Upper lobe of left lung (tissue), 4 donors: Measurements from ENCODE around the gene RYR1.

Experiments
- EP300 ChIP-seq, 4 donors: sonication (generic); formaldehyde crosslinking; IDR thresholded peaks; one replicate each; pipeline ENCODE4 v1.5.1; 2017; ENCODE audit warnings: antibody characterized with exemption in 4 of 4, control low read depth in 2 of 4
- POLR2A ChIP-seq, 4 donors: fragments of 450-650 bp; IDR thresholded peaks; one replicate each; pipeline ENCODE4 v1.5.1; 2016 to 2017; ENCODE audit warnings: antibody characterized with exemption in 4 of 4, mild to moderate bottlenecking in 2 of 4
- TF ChIP-seq, protein P1 (sequence below), 6 experiments: fragments of 450-650 bp in 4 of 6; fragments of 200-600 bp in 2 of 6; sonication (generic) in 2 of 6; IDR thresholded peaks; one replicate each; pipeline ENCODE4 v1.5.1; 2016 to 2019; ENCODE audit warnings: antibody characterized with exemption in 6 of 6

DNA sequence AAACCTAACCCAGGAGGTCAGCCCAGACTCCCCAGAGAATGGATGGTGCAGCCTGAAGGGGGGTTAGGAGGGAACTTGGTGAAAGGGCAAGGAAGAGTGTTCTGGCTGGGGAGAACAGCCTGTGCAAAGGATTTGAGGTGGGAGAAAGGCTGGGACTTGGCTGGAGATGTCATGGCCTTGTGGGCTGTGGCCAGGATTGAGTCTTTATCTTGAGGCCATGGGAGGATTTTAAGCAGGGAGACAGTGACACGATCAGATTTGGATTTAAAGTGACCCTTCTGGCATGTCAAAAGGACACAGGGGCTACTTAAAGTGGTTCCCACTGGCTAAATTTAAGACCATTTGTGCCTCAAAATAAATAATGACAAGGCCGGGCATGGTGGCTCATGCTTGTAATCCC, 154.6 kb downstream of the RYR1 start:
- TF ChIP-seq, protein P1, sequence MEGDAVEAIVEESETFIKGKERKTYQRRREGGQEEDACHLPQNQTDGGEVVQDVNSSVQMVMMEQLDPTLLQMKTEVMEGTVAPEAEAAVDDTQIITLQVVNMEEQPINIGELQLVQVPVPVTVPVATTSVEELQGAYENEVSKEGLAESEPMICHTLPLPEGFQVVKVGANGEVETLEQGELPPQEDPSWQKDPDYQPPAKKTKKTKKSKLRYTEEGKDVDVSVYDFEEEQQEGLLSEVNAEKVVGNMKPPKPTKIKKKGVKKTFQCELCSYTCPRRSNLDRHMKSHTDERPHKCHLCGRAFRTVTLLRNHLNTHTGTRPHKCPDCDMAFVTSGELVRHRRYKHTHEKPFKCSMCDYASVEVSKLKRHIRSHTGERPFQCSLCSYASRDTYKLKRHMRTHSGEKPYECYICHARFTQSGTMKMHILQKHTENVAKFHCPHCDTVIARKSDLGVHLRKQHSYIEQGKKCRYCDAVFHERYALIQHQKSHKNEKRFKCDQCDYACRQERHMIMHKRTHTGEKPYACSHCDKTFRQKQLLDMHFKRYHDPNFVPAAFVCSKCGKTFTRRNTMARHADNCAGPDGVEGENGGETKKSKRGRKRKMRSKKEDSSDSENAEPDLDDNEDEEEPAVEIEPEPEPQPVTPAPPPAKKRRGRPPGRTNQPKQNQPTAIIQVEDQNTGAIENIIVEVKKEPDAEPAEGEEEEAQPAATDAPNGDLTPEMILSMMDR (IDR thresholded peaks at IDR 0.05): no peak
- TF ChIP-seq POLR2A (IDR thresholded peaks at IDR 0.05): no peak
- no peak for TF ChIP-seq EP300 (IDR thresholded peaks at IDR 0.05)
